ENCODE measurements around the gene ARFGAP3.

- TF ChIP-seq CTCF (IDR thresholded peaks at IDR 0.05) (no peak), POLR2A (IDR thresholded peaks at IDR 0.05) (no peak)
Observed at GRCh38 chr22:42892571-42893316, 35.7 kb upstream of the ARFGAP3 start.
